RCC 7860 (cell line): ENCODE results near the gene KAZN.

ENCODE experiments used
- DNase-seq: peaks from one replicate; pipeline ENCODE4 v3.0.0-alpha.2; 2015; ENCODE audit warnings: low spot score
- FAIRE-seq: peaks from 2 replicates; lab custom pipeline; 2012; peaks lifted over from hg19 to GRCh38; lab: Jason Lieb, UNC

The KAZN gene

GRCh38 chr1:15137809-15138208, 539.3 kb downstream of the KAZN start:
- peak; percentile 61 for FAIRE-seq
- DNase-seq = peak; percentile 65

- DNase-seq (peak; percentile 16), FAIRE-seq (no peak)
These were observed 541.3 kb downstream of the KAZN start for GRCh38 chr1:15139654-15140350.

DNA sequence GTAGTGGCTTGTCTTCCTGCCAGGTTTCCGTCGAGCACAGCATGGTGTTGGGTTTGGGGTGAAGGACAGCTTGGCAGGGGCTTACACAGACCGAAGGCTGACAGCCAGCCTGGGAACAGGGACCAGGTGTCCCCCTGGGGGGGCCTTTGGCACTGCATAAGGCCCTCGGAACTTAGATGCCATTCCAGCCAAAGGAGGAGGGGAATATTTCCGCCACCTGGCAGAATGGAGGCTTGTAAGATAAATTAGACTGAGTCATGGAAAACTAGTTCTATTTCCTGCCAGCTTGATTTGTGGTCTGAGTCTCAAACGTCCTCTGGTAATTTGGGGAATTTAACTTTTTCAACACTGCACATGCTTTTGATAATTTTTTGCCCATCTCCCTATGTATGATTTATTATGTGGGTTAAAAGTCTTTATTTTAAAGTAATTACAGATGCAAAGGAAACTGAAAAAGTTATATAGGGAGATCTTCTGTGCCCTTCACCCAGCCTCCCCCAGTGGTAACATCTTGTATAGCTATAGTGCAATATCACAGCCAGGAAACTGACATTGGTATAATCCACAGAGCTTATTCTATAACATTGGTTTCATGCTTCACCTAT, 543.6 kb downstream of the KAZN start:
- FAIRE-seq (peak; percentile 67), DNase-seq (peak; percentile 28)

- no peak for DNase-seq
- FAIRE-seq = no peak
These were observed 546.8 kb downstream of the KAZN start for GRCh38 chr1:15145327-15145726.

- FAIRE-seq = no peak
- no peak for DNase-seq
These were observed 547.7 kb downstream of the KAZN start for GRCh38 chr1:15146142-15146680.

- no peak for FAIRE-seq
- DNase-seq = no peak
These were observed 548.5 kb downstream of the KAZN start for GRCh38 chr1:15146971-15147376.

DNA sequence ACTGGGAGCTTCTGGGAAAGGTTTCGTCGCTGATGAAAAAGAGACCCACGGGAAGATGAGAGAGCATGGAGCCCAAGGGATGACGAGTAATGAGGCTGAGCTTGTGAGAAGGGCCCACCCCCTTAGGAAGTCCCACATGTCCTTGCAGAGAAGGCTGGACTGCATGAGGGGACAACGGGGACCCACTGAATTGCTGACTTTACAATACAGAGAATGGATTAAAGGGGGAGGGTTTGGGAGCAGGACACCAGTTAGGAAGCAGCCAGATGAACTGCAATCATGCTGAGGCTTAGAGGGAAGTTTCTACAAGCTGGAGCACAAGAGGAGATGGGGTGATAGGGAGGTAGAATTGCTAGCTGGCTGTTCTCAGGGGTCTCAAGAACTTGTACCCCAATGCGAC, 549.5 kb downstream of the KAZN start:
- FAIRE-seq = no peak
- no peak for DNase-seq

DNA sequence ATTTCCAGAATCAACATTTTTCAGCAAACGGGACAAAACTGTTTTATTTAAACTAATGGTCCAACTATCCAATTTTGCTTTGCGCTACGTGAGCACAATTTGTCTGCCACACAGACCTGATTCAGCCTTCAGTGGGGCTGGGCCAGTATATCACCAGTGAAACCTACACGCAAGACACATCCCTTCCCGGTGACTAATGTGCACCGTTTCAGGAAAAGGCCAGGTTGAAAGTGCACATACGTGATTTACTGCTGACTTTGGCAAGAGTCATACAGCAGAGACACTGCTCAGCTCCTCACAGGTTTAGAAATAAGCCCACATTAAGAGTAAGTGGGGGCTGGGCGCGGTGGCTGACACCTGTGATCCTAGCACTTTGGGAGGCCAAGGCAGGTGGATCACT, 550.0 kb downstream of the KAZN start:
- DNase-seq (no peak), FAIRE-seq (no peak)

- no peak for DNase-seq
- FAIRE-seq = no peak
These were observed 550.5 kb downstream of the KAZN start for GRCh38 chr1:15148941-15149340.

- FAIRE-seq (no peak), DNase-seq (no peak)
These were observed 551.9 kb downstream of the KAZN start for GRCh38 chr1:15150376-15150775.

GRCh38 chr1:15151377-15151806, 552.9 kb downstream of the KAZN start:
- DNase-seq (no peak), FAIRE-seq (no peak)

- DNase-seq = no peak
- FAIRE-seq = no peak
These were observed 553.4 kb downstream of the KAZN start for GRCh38 chr1:15151871-15152270.

- FAIRE-seq (peak; percentile 70), DNase-seq (peak; percentile 74)
These were observed 554.1 kb downstream of the KAZN start for GRCh38 chr1:15152318-15153183.

DNA sequence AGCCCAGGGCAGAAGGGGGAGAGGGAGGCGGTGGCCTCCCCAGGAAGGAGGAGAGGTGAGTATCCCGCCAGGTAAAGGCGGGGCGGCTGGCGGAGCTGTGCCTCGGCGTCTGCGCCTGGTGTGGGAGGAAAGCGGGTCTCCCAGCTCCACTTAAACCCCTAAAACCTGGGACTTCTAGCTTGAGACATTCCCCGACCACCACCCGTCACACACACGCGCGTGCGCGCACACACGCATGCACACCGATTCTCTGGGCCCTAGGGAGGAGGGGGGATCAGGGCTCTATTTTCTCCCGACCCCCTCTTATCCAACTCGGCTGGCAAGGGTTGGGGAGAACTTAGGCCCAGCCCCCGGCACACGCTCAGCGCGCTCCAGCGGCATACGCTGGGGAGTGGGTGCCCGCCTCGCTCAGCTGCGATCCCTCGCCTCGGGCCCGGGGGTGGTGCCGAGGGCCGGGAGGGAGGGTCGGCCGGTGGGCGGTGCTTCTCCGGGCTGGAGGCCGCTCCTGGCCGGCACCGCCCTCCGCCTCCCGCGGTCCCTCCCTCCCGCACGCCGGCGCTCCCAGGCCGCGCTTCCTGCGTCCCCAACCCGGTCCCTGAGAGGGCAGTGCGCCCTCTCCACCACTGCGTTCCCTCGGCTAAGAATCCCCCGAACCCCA, 554.8 kb downstream of the KAZN start, which contains the start of gene TMEM51:
TSS of gene TMEM51 (plus strand) at position 564 of the 658 bp plus-strand sequence. CDS start 61,341 bp downstream, outside the sequence.
- peak; percentile 44 for DNase-seq
- FAIRE-seq = no peak

GRCh38 chr1:15153842-15154479, 555.5 kb downstream of the KAZN start:
- FAIRE-seq (no peak), DNase-seq (peak; percentile 42)

- FAIRE-seq = no peak
These were observed 556.1 kb downstream of the KAZN start for GRCh38 chr1:15154480-15155036.

GRCh38 chr1:15155191-15155590, 556.7 kb downstream of the KAZN start:
- DNase-seq = no peak
- FAIRE-seq = no peak

More at GRCh38 chr1:15154480-15155036, 556.1 kb downstream of the KAZN start:
- DNase-seq = peak; percentile 14

- DNase-seq = no peak
These were observed 557.6 kb downstream of the KAZN start for GRCh38 chr1:15155888-15156741.

DNA sequence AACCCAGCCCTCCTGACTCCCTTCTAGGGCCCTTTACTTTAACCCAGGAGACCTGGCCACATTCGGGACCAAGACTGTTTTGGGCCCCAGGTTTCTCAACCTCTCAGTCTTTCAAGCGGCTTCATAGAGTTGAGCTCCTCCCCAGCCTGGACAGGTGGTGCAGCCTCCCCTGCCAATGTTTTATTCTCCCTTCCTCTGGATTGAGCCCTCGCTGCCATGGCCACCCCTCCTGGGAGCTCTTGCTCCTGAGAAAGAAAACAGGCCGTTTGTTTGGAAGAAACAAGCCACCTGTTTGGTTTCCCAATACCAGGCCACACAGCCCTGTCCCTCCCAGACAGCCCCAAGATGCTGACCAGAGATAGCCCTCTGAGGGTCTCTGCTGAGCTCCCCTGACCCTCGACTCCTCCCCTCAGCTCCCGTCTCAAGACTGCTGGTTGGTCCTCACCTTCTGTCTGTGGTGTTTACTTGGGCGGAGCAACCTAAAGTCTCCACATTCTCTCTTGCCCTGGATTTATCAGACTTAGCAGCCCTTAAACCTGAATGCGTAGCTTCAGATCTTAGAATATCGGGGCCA, 558.4 kb downstream of the KAZN start:
- no peak for DNase-seq
- no peak for FAIRE-seq

More at GRCh38 chr1:15155888-15156741, 557.6 kb downstream of the KAZN start:
- no peak for FAIRE-seq
